Cardiac muscle cell (in vitro differentiated cells and primary cell): Measurements from ENCODE around the gene MRPS12. TPM values are rescaled to one million over a fixed set of nuclear protein-coding genes. Genes with fewer than 3 reads are reported as not detected.

Experiments used
- DNase-seq, 2 donors: peaks; one replicate each; pipeline versions ENCODE4 v3.0.0 to v3.0.0-alpha.2; 2010 to 2017; ENCODE audit warnings: low read depth in 1 of 2, low spot score in 1 of 2
- H3K27ac ChIP-seq: fragments of 200-600 bp; sonication (generic); 2 replicates; pipeline ENCODE4 v1.5.1; 2016
- H3K27me3 ChIP-seq: fragments of 200-600 bp; sonication (generic); 2 replicates; pipeline ENCODE4 v1.6.0; 2016; ENCODE audit warnings: control low read depth
- H3K36me3 ChIP-seq: fragments of 200-600 bp; sonication (generic); 2 replicates; pipeline ENCODE4 v1.5.1; 2016; ENCODE audit warnings: control low read depth
- H3K4me1 ChIP-seq: fragments of 200-600 bp; sonication (generic); 2 replicates; pipeline ENCODE4 v1.8.1; 2017; ENCODE audit warnings: low read depth, mild to moderate bottlenecking, mixed run types
- H3K4me3 ChIP-seq: fragments of 200-600 bp; sonication (generic); 2 replicates; pipeline ENCODE4 v1.5.1; 2016; ENCODE audit warnings: mild to moderate bottlenecking
- H3K9me3 ChIP-seq: fragments of 200-600 bp; sonication (generic); 2 replicates; pipeline ENCODE4 v1.5.1; 2017; ENCODE audit warnings: low read depth, mild to moderate bottlenecking, control low read depth
- polyA plus RNA-seq: library from polyadenylated mRNA; unstranded; fragments of >200 nt; fragmentation: Nextera tagmentation; extraction: Ambion mirVana; gene quantifications from 2 replicates; pipeline ENCODE4 v1.2.1, GENCODE V29; 2016
- total RNA-seq: library from RNA; depleted of rRNA; stranded (reverse); fragments of >200 nt; gene quantifications from 2 replicates; pipeline ENCODE4 v1.2.3, GENCODE V29; 2016
- TF ChIP-seq, protein P1 (sequence below): IDR thresholded peaks from 2 replicates; pipeline ENCODE4 v1.5.1; 2012; ENCODE audit warnings: low read depth, mild to moderate bottlenecking, low read length

Gene MRPS12
- total and polyA plus RNA-seq, 2 experiments from 2014 or later, result 52.0 to 72.2 TPM

DNA sequence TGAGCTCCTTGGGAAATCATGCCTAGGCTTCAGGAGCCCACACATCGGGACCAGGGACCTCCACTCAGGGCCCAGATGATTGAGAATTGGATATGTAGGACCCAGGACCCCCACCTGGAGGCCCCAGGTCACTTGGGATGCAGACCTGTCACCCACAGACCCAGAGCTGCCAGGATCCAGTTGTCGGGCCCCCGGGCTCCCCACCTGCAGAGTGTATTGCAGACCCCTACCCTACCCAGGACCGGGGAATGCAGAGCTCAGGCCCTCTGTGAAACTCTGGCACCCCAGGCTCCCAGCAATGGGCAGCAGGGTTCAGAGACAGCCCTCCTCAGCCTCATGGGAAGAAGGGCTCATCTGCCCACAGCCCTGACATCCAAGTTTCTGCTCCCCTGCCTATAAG is 25.1 kb upstream of the MRPS12 start:
- TF ChIP-seq, protein P1, sequence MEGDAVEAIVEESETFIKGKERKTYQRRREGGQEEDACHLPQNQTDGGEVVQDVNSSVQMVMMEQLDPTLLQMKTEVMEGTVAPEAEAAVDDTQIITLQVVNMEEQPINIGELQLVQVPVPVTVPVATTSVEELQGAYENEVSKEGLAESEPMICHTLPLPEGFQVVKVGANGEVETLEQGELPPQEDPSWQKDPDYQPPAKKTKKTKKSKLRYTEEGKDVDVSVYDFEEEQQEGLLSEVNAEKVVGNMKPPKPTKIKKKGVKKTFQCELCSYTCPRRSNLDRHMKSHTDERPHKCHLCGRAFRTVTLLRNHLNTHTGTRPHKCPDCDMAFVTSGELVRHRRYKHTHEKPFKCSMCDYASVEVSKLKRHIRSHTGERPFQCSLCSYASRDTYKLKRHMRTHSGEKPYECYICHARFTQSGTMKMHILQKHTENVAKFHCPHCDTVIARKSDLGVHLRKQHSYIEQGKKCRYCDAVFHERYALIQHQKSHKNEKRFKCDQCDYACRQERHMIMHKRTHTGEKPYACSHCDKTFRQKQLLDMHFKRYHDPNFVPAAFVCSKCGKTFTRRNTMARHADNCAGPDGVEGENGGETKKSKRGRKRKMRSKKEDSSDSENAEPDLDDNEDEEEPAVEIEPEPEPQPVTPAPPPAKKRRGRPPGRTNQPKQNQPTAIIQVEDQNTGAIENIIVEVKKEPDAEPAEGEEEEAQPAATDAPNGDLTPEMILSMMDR, result no peak
- Histone ChIP-seq H3K36me3 (no peaks in the 10 kb centered on the region), H3K4me3 (no peak overlapping the region), H3K9me3 (no peaks in the 10 kb centered on the region), H3K4me1 (no peaks in the 10 kb centered on the region), H3K27ac (no peak overlapping the region), H3K27me3 (no peaks in the 10 kb centered on the region)
- DNase-seq, result no peak

DNA sequence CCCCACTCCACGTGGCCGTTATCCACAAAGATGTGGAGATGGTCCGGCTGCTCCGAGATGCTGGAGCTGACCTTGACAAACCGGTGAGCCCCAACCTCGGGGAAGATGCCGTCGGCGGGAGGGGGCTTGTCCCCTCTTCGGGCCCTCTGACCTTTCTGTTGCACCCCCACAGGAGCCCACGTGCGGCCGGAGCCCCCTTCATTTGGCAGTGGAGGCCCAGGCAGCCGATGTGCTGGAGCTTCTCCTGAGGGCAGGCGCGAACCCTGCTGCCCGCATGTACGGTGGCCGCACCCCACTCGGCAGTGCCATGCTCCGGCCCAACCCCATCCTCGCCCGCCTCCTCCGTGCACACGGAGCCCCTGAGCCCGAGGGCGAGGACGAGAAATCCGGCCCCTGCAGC is 23.5 kb upstream of the MRPS12 start:
- H3K4me1 ChIP-seq, result no peaks in the 10 kb centered on the region

DNA sequence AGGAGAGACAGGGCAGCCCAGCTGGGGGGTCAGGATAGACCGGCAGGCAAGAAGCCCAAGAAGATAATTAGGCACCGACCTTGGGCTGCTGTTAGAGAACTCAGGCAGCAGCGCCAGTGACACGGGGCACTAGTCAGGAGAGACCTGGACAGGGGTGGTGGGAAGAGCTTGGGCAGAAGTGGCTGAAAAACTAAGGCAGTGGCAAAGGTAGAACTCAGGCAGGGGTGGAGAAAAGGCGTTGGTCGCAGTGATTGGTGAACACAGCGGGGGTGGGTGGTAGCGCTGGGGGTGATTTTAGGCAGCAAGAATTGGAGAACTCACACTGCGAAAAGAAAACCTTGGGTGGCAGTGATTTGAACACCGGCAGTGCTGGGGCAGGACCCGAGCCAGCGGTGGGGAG is 23.1 kb upstream of the MRPS12 start:
- no peaks in the 10 kb centered on the region for H3K36me3 ChIP-seq
- no peak overlapping the region for H3K27ac ChIP-seq
- H3K4me1 ChIP-seq, result no peaks in the 10 kb centered on the region
- H3K27me3 ChIP-seq, result no peaks in the 10 kb centered on the region
- TF ChIP-seq, protein P1, result no peak
- H3K9me3 ChIP-seq, result no peaks in the 10 kb centered on the region
- no peak for DNase-seq
- no peak overlapping the region for H3K4me3 ChIP-seq

More for the DNA sequence above, 23.5 kb upstream of the MRPS12 start:
- H3K36me3 ChIP-seq, result no peaks in the 10 kb centered on the region
- TF ChIP-seq, protein P1, result no peak
- no peak overlapping the region for H3K4me3 ChIP-seq
- H3K27me3 ChIP-seq, result no peaks in the 10 kb centered on the region
- H3K27ac ChIP-seq, result no peak overlapping the region
- no peaks in the 10 kb centered on the region for H3K9me3 ChIP-seq
- DNase-seq, result no peak

DNA sequence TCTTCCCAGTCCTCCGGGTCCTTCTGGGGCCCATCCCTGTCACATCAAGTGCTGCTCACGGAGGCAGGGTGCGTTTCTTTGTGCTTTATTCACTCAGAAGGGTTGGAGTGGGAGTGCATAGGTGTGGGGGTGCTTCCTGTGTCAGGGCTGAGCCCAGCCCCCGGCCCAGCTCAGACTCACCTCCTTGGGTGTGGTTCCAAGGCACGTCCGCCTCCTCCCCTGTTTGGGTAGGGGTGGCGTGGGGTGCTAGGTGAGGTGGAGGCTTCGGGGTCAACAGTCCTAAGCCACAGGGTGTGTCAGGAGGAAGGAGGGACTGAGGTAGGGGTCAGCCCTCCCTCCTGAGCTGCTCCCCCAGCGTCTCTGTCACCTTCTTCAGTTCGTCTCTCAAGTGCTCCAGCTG is 21.8 kb upstream of the MRPS12 start:
- Histone ChIP-seq H3K27me3 (no peaks in the 10 kb centered on the region), H3K27ac (no peak overlapping the region), H3K9me3 (no peaks in the 10 kb centered on the region), H3K4me1 (no peaks in the 10 kb centered on the region), H3K4me3 (no peak overlapping the region), H3K36me3 (no peaks in the 10 kb centered on the region)
- TF ChIP-seq, protein P1, result no peak
- no peak for DNase-seq

DNA sequence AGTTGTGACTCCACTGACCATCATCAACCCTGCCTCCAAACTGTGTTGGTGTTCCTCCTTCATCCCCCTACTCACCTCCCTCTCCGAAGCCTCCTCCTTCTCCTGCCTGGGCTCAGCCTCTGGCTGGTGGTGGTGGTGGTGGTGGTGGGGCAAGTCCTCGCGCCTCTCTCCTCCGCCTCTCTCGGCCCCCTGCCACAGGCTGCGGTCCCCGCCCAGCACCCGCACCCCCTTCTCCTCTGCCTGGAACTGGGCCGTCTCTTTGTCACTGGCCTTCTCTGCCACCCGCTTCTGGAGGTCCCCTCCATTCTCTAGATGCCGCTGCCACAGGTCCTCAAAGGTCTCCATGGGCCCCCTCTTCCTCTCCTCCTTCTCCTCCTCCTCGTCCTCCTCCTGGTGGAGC is 20.3 kb upstream of the MRPS12 start:
- Histone ChIP-seq H3K4me1 (no peaks in the 10 kb centered on the region), H3K36me3 (no peaks in the 10 kb centered on the region), H3K4me3 (no peak overlapping the region), H3K9me3 (no peaks in the 10 kb centered on the region), H3K27me3 (no peaks in the 10 kb centered on the region), H3K27ac (no peak overlapping the region)
- TF ChIP-seq, protein P1, result no peak
- DNase-seq, result no peak
